PC-3 (cell line): ENCODE data around the gene ACTL8. TPM values are rescaled to one million over a fixed set of nuclear protein-coding genes. Genes with fewer than 3 reads are reported as not detected.
A peak's percentile ranks its signal among the peaks of the same experiment; 100 is the strongest.

ENCODE experiments used
- ATAC-seq: fragments of 200-7000 bp; cut with Tn5 transposase; 2 replicates; pipeline ENCODE4 v1.9.1; 2020; ENCODE audit warnings: mild to moderate bottlenecking, moderate library complexity
- BruUV-seq: library from RNA; stranded (reverse); fragments of 400-500 nt; replicated peaks from 2 replicates; lab custom pipeline; 2021; lab: Mats Ljungman, UMichigan
- CTCF ChIA-PET: fragments of 300-600 bp; sonication (Branson Sonifier 250); formaldehyde crosslinking; loops from one replicate; lab custom pipeline; 2022; ENCODE audit warnings: antibody characterized with exemption; lab: Charles Lee
- POLR2A ChIA-PET: fragments of 300-600 bp; sonication (Branson Sonifier 250); formaldehyde crosslinking; loops from one replicate; lab custom pipeline; 2022; ENCODE audit warnings: antibody characterized with exemption; ENCODE audit not compliant: unreplicated experiment; lab: Charles Lee
- DNase-seq: peaks from one replicate; pipeline ENCODE4 v3.0.0-alpha.2; 2015
- H2AFZ ChIP-seq: fragments of 300-600 bp; sonication (generic); 2 replicates; pipeline ENCODE4 v1.6.0; 2016; ENCODE audit warnings: antibody characterized with exemption, low read length
- H3F3A ChIP-seq: fragments of 300-600 bp; sonication (generic); one replicate; pipeline ENCODE4 v1.6.0; 2017; ENCODE audit warnings: antibody characterized with exemption, low read length, control low read depth, mild to moderate bottlenecking; ENCODE audit not compliant: unreplicated experiment
- H3K27ac ChIP-seq: fragments of 300-600 bp; sonication (generic); 2 replicates; pipeline ENCODE4 v1.5.1; 2016; ENCODE audit warnings: mild to moderate bottlenecking, low read length
- H3K27me3 ChIP-seq: fragments of 300-600 bp; sonication (generic); 2 replicates; pipeline ENCODE4 v1.6.1; 2016; ENCODE audit warnings: low read length, mixed read lengths
- H3K36me3 ChIP-seq: fragments of 300-600 bp; sonication (generic); 2 replicates; pipeline ENCODE4 v1.6.1; 2016; ENCODE audit warnings: low read depth, mixed run types, low read length, mixed read lengths
- H3K4me1 ChIP-seq: fragments of 300-600 bp; sonication (generic); 2 replicates; pipeline ENCODE4 v1.5.1; 2016; ENCODE audit warnings: low read length; ENCODE audit not compliant: insufficient read depth
- H3K4me2 ChIP-seq: fragments of 300-600 bp; sonication (generic); 2 replicates; pipeline ENCODE4 v1.6.0; 2016; ENCODE audit warnings: low read length
- H3K4me3 ChIP-seq: fragments of 300-600 bp; sonication (generic); 2 replicates; pipeline ENCODE4 v1.5.1; 2016; ENCODE audit warnings: mild to moderate bottlenecking, low read length, mixed read lengths
- H3K79me2 ChIP-seq: fragments of 300-600 bp; sonication (generic); 2 replicates; pipeline ENCODE4 v1.6.1; 2017; ENCODE audit warnings: low read length, mixed read lengths
- H3K9ac ChIP-seq: fragments of 300-600 bp; sonication (generic); 2 replicates; pipeline ENCODE4 v1.6.0; 2016; ENCODE audit warnings: mild to moderate bottlenecking, low read length
- H3K9me2 ChIP-seq: fragments of 300-600 bp; sonication (generic); replicated peaks from 2 replicates; pipeline ENCODE4 v1.6.1; 2016; ENCODE audit warnings: mixed run types, low read length, mixed read lengths
- H3K9me3 ChIP-seq: fragments of 300-600 bp; sonication (generic); 2 replicates; pipeline ENCODE4 v1.6.1; 2016; ENCODE audit warnings: low read length, mixed read lengths
- H4K20me1 ChIP-seq: fragments of 300-600 bp; sonication (generic); 2 replicates; pipeline ENCODE4 v1.6.1; 2016; ENCODE audit warnings: low read length, mixed read lengths
- EZH2 ChIP-seq: fragments of 300-600 bp; sonication (generic); IDR thresholded peaks from one replicate; pipeline ENCODE4 v1.6.1; 2017; ENCODE audit warnings: antibody characterized with exemption, mild to moderate bottlenecking, low read length; ENCODE audit not compliant: unreplicated experiment
- EZH2phosphoT487 ChIP-seq: fragments of 300-600 bp; sonication (generic); IDR thresholded peaks from 2 replicates; pipeline ENCODE4 v1.6.1; 2018; ENCODE audit warnings: mild to moderate bottlenecking, antibody characterized with exemption, low read length, borderline replicate concordance
- intact Hi-C: fragments of 100-400 bp; cut with micrococcal nuclease; formaldehyde crosslinking; loops from 2 replicates; pipeline ENCODE4 v1.9.0; 2023
- total RNA-seq: library from RNA; depleted of rRNA; stranded (reverse); fragments of >200 nt; gene quantifications from 2 replicates; pipeline ENCODE4 v1.2.3, GENCODE V29; 2014
- TF ChIP-seq, protein P1 (sequence below): fragments of 300-600 bp; sonication (generic); conservative IDR thresholded peaks from 2 replicates; pipeline ENCODE4 v1.5.1; 2017; ENCODE audit warnings: antibody characterized with exemption, low read depth, mild to moderate bottlenecking, low read length

Gene ACTL8
- total RNA-seq, 1 experiment from 2014 or later: not detected

GRCh38 chr1:17862121-17862520 is 107.0 kb downstream of the ACTL8 start:
- TF ChIP-seq, protein P1, sequence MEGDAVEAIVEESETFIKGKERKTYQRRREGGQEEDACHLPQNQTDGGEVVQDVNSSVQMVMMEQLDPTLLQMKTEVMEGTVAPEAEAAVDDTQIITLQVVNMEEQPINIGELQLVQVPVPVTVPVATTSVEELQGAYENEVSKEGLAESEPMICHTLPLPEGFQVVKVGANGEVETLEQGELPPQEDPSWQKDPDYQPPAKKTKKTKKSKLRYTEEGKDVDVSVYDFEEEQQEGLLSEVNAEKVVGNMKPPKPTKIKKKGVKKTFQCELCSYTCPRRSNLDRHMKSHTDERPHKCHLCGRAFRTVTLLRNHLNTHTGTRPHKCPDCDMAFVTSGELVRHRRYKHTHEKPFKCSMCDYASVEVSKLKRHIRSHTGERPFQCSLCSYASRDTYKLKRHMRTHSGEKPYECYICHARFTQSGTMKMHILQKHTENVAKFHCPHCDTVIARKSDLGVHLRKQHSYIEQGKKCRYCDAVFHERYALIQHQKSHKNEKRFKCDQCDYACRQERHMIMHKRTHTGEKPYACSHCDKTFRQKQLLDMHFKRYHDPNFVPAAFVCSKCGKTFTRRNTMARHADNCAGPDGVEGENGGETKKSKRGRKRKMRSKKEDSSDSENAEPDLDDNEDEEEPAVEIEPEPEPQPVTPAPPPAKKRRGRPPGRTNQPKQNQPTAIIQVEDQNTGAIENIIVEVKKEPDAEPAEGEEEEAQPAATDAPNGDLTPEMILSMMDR: no peak
- TF ChIP-seq EZH2 (no peak), EZH2phosphoT487 (no peak)
- Histone ChIP-seq H3K27ac (no peak overlapping the region), H3K4me1 (peaks cover 15% of the 10 kb centered on the region), H4K20me1 (no peaks in the 10 kb centered on the region), H3K36me3 (no peaks in the 10 kb centered on the region), H3K79me2 (no peaks in the 10 kb centered on the region), H3K27me3 (no peaks in the 10 kb centered on the region), H2AFZ (no peak overlapping the region), H3K9me2 (no peaks in the 10 kb centered on the region), H3K4me3 (no peak overlapping the region), H3K9ac (no peak overlapping the region), H3F3A (peaks cover 4% of the 10 kb centered on the region), H3K4me2 (no peak overlapping the region), H3K9me3 (no peaks in the 10 kb centered on the region)
- DNase-seq (no peak), ATAC-seq (no peak)
- no TSS peak for BruUV-seq
- ChIA-PET POLR2A (no interaction called here), CTCF (no interaction called here)
- intact Hi-C loops: no loop called here

GRCh38 chr1:17865912-17866739 is 111.0 kb downstream of the ACTL8 start:
- Histone ChIP-seq H3K27ac (peak overlapping the region; percentile 77), H3K79me2 (no peaks in the 10 kb centered on the region), H3K9me2 (no peaks in the 10 kb centered on the region), H3K4me1 (peaks cover 17% of the 10 kb centered on the region), H3K36me3 (no peaks in the 10 kb centered on the region), H3K9ac (no peak overlapping the region), H2AFZ (peak overlapping the region; percentile 68), H3F3A (peaks cover 4% of the 10 kb centered on the region), H3K4me3 (peak overlapping the region; percentile 29; the same call in 1 of the 2 replicates), H3K9me3 (no peaks in the 10 kb centered on the region), H3K27me3 (no peaks in the 10 kb centered on the region), H4K20me1 (no peaks in the 10 kb centered on the region), H3K4me2 (peak overlapping the region; percentile 72)
- ATAC-seq (peak; percentile 78), DNase-seq (peak; percentile 87)
- no peak for TF ChIP-seq EZH2
- TF ChIP-seq EZH2phosphoT487: no peak
- TF ChIP-seq, protein P1: no peak
- POLR2A ChIA-PET: interaction anchor here (0.5 to 0.6 kb wide), 2 partner anchors 71 to 665 kb away, joined by 4 to 7 read pairs; no protein-coding TSS in a partner anchor
- CTCF ChIA-PET: interaction anchor here (0.6 kb wide), 1 partner anchor 427 kb away, joined by 3 read pairs; the partner anchor contains the start of gene RCC2
- intact Hi-C loops: no loop called here
- BruUV-seq: no TSS peak

- Histone ChIP-seq H4K20me1 (no peaks in the 10 kb centered on the region), H3K27me3 (no peaks in the 10 kb centered on the region), H3K4me3 (no peak overlapping the region), H3K9me2 (no peaks in the 10 kb centered on the region), H3K36me3 (no peaks in the 10 kb centered on the region), H3K79me2 (no peaks in the 10 kb centered on the region), H3K27ac (0 out of 2 replicates have a peak overlapping the region, but pooled peaks have one; percentile 77), H3K4me1 (peaks cover 17% of the 10 kb centered on the region), H3F3A (peaks cover 4% of the 10 kb centered on the region), H3K4me2 (peak overlapping the region; percentile 72), H3K9me3 (no peaks in the 10 kb centered on the region), H3K9ac (no peak overlapping the region), H2AFZ (peak overlapping the region; percentile 68; the same call in 1 of the 2 replicates)
- CTCF ChIA-PET: interaction anchor here (0.6 kb wide), 1 partner anchor 427 kb away, joined by 3 read pairs; the partner anchor contains the start of gene RCC2
- no TSS peak for BruUV-seq
- POLR2A ChIA-PET: interaction anchor here (0.5 to 0.6 kb wide), 2 partner anchors 71 to 665 kb away, joined by 4 to 7 read pairs; no protein-coding TSS in a partner anchor
- TF ChIP-seq, protein P1: no peak
- TF ChIP-seq EZH2phosphoT487 (no peak), EZH2 (no peak)
- ATAC-seq: no peak
- no peak for DNase-seq
- intact Hi-C loops: no loop called here
These were observed 111.6 kb downstream of the ACTL8 start for GRCh38 chr1:17866740-17867029.
